GM12873 (cell line): Measurements from ENCODE around the gene ZNF783.

Source experiments
- CTCF ChIP-seq: IDR thresholded peaks from 2 replicates; pipeline ENCODE4 v1.5.1; 2012; ENCODE audit warnings: low read depth, mild to moderate bottlenecking, moderate library complexity, low read length, control low read depth; ENCODE audit not compliant: insufficient read depth; ENCODE audit errors: missing control alignments

ZNF783 gene

GRCh38 chr7:149245244-149245643, 16.8 kb upstream of the ZNF783 start:
- no peak for TF ChIP-seq CTCF

GRCh38 chr7:149245744-149246143, 16.3 kb upstream of the ZNF783 start:
- no peak for TF ChIP-seq CTCF

- TF ChIP-seq CTCF, result no peak
These were observed 13.2 kb upstream of the ZNF783 start for GRCh38 chr7:149248777-149249176.

- TF ChIP-seq CTCF, result no peak
These were observed 9.6 kb upstream of the ZNF783 start for GRCh38 chr7:149252378-149252777.

GRCh38 chr7:149253665-149254064, 8.3 kb upstream of the ZNF783 start:
- TF ChIP-seq CTCF, result no peak

GRCh38 chr7:149254181-149254858, 7.7 kb upstream of the ZNF783 start:
- no peak for TF ChIP-seq CTCF

- TF ChIP-seq CTCF, result no peak
These were observed 6.8 kb upstream of the ZNF783 start for GRCh38 chr7:149255174-149255573.

GRCh38 chr7:149256568-149256967, 5.4 kb upstream of the ZNF783 start:
- no peak for TF ChIP-seq CTCF
